Lower leg skin (tissue), 4 donors: ENCODE data around the gene ENTPD6. TPM values are rescaled to one million over a fixed set of nuclear protein-coding genes. Genes with fewer than 3 reads are reported as not detected.

Experiments
- DNase-seq, 2 donors: peaks; one replicate each; pipeline ENCODE4 v3.0.0-alpha.2; 2019; ENCODE audit warnings: low spot score in 2 of 2
- H3K4me3 ChIP-seq: fragments of 200-600 bp; sonication (generic); 2 replicates; pipeline ENCODE4 v1.5.1; 2017; ENCODE audit warnings: mild to moderate bottlenecking, low read depth; ENCODE audit not compliant: poor library complexity, severe bottlenecking
- POLR2A ChIP-seq, 2 donors: fragments of 450-650 bp; IDR thresholded peaks; one replicate each; pipeline ENCODE4 v1.6.1; 2016 to 2017; ENCODE audit warnings: antibody characterized with exemption in 2 of 2, mild to moderate bottlenecking in 1 of 2, moderate library complexity in 1 of 2
- WGBS, 2 donors: methylation state at CpG; one replicate each; pipeline ENCODE4 v1.1.5; 2018; 5-methylcytosine and 5-hydroxymethylcytosine counted together
- intact Hi-C: fragments of 100-400 bp; cut with DNase I; formaldehyde crosslinking; loops from one replicate; pipeline ENCODE4 v1.15.0; 2023; ENCODE audit warnings: low total_unique reads
- total RNA-seq, 4 donors: library from RNA; depleted of rRNA; stranded (reverse); fragments of >200 nt; gene quantifications; one replicate each; pipeline ENCODE4 v1.1.0, GENCODE V29; 2016
- TF ChIP-seq, protein P1 (sequence below), 3 donors: fragments of 450-650 bp; IDR thresholded peaks; one replicate each; pipeline ENCODE4 v1.5.1; 2016; ENCODE audit warnings: antibody characterized with exemption in 3 of 3, mild to moderate bottlenecking in 3 of 3, moderate library complexity in 2 of 3

The ENTPD6 gene
- total RNA-seq, 4 donors from 2014 or later: 37.5 to 59.7 (median 43.0) TPM

- intact Hi-C loops: loop anchor here (10.0 kb wide), 2 partner anchors 53 to 107 kb away; partner anchors contain the start of genes PYGB and VSX1
- no peak overlapping the region for H3K4me3 ChIP-seq
- 66 to 79% methylated on average over 2 of the region's 2 CpGs for WGBS, 2 donors
- TF ChIP-seq, protein P1, sequence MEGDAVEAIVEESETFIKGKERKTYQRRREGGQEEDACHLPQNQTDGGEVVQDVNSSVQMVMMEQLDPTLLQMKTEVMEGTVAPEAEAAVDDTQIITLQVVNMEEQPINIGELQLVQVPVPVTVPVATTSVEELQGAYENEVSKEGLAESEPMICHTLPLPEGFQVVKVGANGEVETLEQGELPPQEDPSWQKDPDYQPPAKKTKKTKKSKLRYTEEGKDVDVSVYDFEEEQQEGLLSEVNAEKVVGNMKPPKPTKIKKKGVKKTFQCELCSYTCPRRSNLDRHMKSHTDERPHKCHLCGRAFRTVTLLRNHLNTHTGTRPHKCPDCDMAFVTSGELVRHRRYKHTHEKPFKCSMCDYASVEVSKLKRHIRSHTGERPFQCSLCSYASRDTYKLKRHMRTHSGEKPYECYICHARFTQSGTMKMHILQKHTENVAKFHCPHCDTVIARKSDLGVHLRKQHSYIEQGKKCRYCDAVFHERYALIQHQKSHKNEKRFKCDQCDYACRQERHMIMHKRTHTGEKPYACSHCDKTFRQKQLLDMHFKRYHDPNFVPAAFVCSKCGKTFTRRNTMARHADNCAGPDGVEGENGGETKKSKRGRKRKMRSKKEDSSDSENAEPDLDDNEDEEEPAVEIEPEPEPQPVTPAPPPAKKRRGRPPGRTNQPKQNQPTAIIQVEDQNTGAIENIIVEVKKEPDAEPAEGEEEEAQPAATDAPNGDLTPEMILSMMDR (IDR thresholded peaks at IDR 0.05): no peak
- no peak for TF ChIP-seq POLR2A (IDR thresholded peaks at IDR 0.05)
- peak in 1 of 2 donors; percentile 34 for DNase-seq
These were observed 3.8 kb upstream of the ENTPD6 start for GRCh38 chr20:25191689-25192088.

GRCh38 chr20:25193843-25194242 lies 1.7 kb upstream of the ENTPD6 start:
- no peak overlapping the region for H3K4me3 ChIP-seq
- intact Hi-C loops: loop anchor here (10.0 kb wide), 2 partner anchors 51 to 109 kb away; partner anchors contain the start of genes PYGB and VSX1
- WGBS, 2 donors: 73 to 76% methylated on average over 2 of the region's 2 CpGs

GRCh38 chr20:25194333-25194972 lies 1.1 kb upstream of the ENTPD6 start:
- no peak for TF ChIP-seq POLR2A (IDR thresholded peaks at IDR 0.05)
- TF ChIP-seq, protein P1 (IDR thresholded peaks at IDR 0.05): no peak
- H3K4me3 ChIP-seq: no peak overlapping the region
- intact Hi-C loops: loop anchor here (10.0 kb wide), 2 partner anchors 50 to 110 kb away; partner anchors contain the start of genes PYGB and VSX1
- 88 to 89% methylated on average over 18 of the region's 18 CpGs for WGBS, 2 donors
- DNase-seq: peak in 1 of 2 donors; percentile 81

More at GRCh38 chr20:25193843-25194242, 1.7 kb upstream of the ENTPD6 start:
- no peak for DNase-seq
- no peak for TF ChIP-seq POLR2A (IDR thresholded peaks at IDR 0.05)
- TF ChIP-seq, protein P1 (IDR thresholded peaks at IDR 0.05): no peak

- TF ChIP-seq POLR2A (IDR thresholded peaks at IDR 0.05): no peak
- TF ChIP-seq, protein P1 (IDR thresholded peaks at IDR 0.05): peak in 1 of 3 donors; percentile 3
- no peak for DNase-seq
- intact Hi-C loops: loop anchor here (10.0 kb wide), 2 partner anchors 49 to 111 kb away; partner anchors contain the start of genes PYGB and VSX1
- 5 to 6% methylated on average over 28 to 36 of the region's 39 CpGs for WGBS, 2 donors
- peak overlapping the region; percentile 82 for H3K4me3 ChIP-seq
These were observed 662 bp downstream of the ENTPD6 start for GRCh38 chr20:25195962-25196785.

GRCh38 chr20:25196786-25197120 lies 1.2 kb downstream of the ENTPD6 start:
- intact Hi-C loops: loop anchor here (10.0 kb wide), 2 partner anchors 48 to 112 kb away; partner anchors contain the start of genes PYGB and VSX1
- TF ChIP-seq POLR2A (IDR thresholded peaks at IDR 0.05): no peak
- TF ChIP-seq, protein P1 (IDR thresholded peaks at IDR 0.05): no peak
- 53 to 60% methylated on average over 9 of the region's 9 CpGs for WGBS, 2 donors
- peak in 1 of 2 donors; percentile 85 for DNase-seq
- peak overlapping the region; percentile 82 for H3K4me3 ChIP-seq
